ENCODE data around the gene VIP.

DNA sequence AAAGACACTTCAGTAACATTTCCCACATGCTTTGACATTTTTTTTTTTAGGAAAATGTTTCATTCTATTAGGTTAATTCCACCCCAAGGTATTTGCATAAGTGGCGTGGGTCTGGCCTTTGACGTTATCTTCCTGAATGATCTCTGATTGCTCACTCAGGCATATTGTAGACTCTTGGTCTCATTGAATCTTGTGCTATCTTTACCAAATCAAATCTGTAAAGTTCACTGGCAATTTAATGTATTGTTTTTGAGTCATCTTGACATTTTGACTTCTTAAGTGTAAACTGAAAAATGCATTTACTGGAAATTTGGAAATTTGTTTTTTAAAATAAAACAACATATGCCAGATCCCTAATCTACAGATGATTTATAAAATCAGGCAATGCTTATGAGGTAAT lies 16.0 kb upstream of the VIP start:
- TF ChIP-seq, protein P1, sequence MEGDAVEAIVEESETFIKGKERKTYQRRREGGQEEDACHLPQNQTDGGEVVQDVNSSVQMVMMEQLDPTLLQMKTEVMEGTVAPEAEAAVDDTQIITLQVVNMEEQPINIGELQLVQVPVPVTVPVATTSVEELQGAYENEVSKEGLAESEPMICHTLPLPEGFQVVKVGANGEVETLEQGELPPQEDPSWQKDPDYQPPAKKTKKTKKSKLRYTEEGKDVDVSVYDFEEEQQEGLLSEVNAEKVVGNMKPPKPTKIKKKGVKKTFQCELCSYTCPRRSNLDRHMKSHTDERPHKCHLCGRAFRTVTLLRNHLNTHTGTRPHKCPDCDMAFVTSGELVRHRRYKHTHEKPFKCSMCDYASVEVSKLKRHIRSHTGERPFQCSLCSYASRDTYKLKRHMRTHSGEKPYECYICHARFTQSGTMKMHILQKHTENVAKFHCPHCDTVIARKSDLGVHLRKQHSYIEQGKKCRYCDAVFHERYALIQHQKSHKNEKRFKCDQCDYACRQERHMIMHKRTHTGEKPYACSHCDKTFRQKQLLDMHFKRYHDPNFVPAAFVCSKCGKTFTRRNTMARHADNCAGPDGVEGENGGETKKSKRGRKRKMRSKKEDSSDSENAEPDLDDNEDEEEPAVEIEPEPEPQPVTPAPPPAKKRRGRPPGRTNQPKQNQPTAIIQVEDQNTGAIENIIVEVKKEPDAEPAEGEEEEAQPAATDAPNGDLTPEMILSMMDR (IDR thresholded peaks at IDR 0.05; ENCODE audit: low read length) = no peak
- TF ChIP-seq EZH2phosphoT487 (IDR thresholded peaks at IDR 0.05; ENCODE audit: low read length) = no peak
